Measurements from ENCODE around the gene CASQ2. TPM values are rescaled to one million over a fixed set of nuclear protein-coding genes. Genes with fewer than 3 reads are reported as not detected.
A peak's percentile ranks its signal among the peaks of the same experiment; 100 is the strongest.
"Not testable (repeated sequence)": the region's sequence is repeated elsewhere in the genome, so short reads cannot be mapped to it uniquely, and the experiment has no call there.

CASQ2 gene
- polyA plus RNA-seq, 2 of the 4 experiments (the other 2 are of a cell fraction), result not detected

- TF ChIP-seq NPAS2 (CRISPR knock-in tag; IDR thresholded peaks at IDR 0.05; ENCODE audit: borderline replicate concordance), result no peak
- no peak for TF ChIP-seq CHD4 (IDR thresholded peaks at IDR 0.05; ENCODE audit: borderline replicate concordance)
- TF ChIP-seq EP300 (IDR thresholded peaks at IDR 0.05), result no peak
These were observed 12.8 kb upstream of the CASQ2 start (continued) for GRCh38 chr1:115781343-115781742.

GRCh38 chr1:115780655-115781054, 12.1 kb upstream of the CASQ2 start:
- H3K4me1 ChIP-seq, result peaks cover 17% of the 10 kb centered on the region; the same call in 2 of the 3 replicates
- ATAC-seq; POLR2A ChIA-PET; H3K4me3 ChIP-seq; FAIRE-seq; DNase-seq (ENCODE audit: low read depth in 1 of 2, low spot score in 1 of 2); H3K4me2 ChIP-seq; H3K27ac ChIP-seq; H3K9me3 ChIP-seq: not testable (repeated sequence)
- CTCF ChIA-PET, result interaction anchor here (2.7 kb wide), 1 partner anchor 9 kb away, joined by 11 read pairs; no protein-coding TSS in a partner anchor
- WGBS (ENCODE audit: missing lambda C conversion rate), result 30% methylated on average over 2 of the region's 2 CpGs

- CTCF ChIA-PET; H3K4me3 ChIP-seq; FAIRE-seq; H3K4me2 ChIP-seq; ATAC-seq; POLR2A ChIA-PET; DNase-seq (ENCODE audit: low read depth in 1 of 2, low spot score in 1 of 2); H3K27ac ChIP-seq; H3K9me3 ChIP-seq: not testable (repeated sequence)
- H3K4me1 ChIP-seq, result peaks cover 17% of the 10 kb centered on the region; the same call in 2 of the 3 replicates
- WGBS (ENCODE audit: missing lambda C conversion rate), result 42% methylated on average over 1 of the region's 1 CpG
These were observed 10.6 kb upstream of the CASQ2 start for GRCh38 chr1:115779075-115779474.

DNA sequence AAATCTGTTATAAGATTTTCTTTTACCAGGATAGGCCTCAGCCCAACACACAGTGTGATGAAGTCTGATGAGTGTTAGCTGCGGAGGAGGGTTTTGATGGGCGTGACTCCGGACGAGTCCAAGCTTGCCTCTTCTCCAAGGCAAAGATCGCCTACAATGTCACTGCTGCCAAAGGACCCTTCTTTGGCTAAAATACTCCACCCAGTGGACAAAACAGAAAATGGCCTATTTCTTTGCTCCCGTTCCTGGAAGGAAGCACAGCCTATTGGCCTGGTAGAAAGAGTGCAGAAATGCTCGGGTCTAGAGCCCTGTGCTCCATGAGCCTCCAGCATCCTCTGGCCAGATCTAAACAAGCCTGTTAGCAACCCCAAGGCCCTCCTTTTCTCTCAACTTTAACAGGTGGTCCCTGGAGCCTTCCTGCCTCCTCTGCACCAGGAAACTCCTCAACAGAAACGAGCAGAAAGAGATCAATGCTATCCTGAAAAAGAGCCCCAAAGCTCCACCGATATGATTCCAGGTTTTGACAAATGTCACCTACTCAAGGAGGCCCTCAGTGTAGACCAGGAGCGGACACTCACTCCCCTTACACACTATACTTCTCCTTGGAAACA, 3.4 kb upstream of the CASQ2 start:
- WGBS (ENCODE audit: missing lambda C conversion rate), result 39% methylated on average over 5 of the region's 10 CpGs
- peak; percentile 63 for FAIRE-seq
- ChIA-PET CTCF (interaction anchor here (0.7 to 2.7 kb wide), 27 partner anchors 10 to 792 kb away, joined by 3 to 34 read pairs (median 4); no protein-coding TSS in a partner anchor), POLR2A (interaction anchor here (0.6 kb wide), 1 partner anchor 67 kb away, joined by 3 read pairs; no protein-coding TSS in a partner anchor)
- peak overlapping the region; percentile 59 to 79; a peak in 5 of 6 replicates for H3K27ac ChIP-seq
- peak; percentile 99 for ATAC-seq
- peak; percentile 38 to 75 for DNase-seq (ENCODE audit: low read depth in 1 of 2, low spot score in 1 of 2)
- 0 out of 3 replicates have a peak overlapping the region, but pooled peaks have one; percentile 27 for H3K4me3 ChIP-seq
- H3K4me2 ChIP-seq, result peak overlapping the region; percentile 80
- peaks cover 4% of the 10 kb centered on the region; the same call in 1 of the 3 replicates for H3K4me1 ChIP-seq
- H3K9me3 ChIP-seq, result no peaks in the 10 kb centered on the region
- TF ChIP-seq RAD21 (conservative IDR thresholded peaks at IDR 0.05 in 1 of 2, IDR thresholded peaks at IDR 0.05 in 1 of 2) (peak; percentile 75 to 79), HOXB5 (CRISPR knock-in tag; IDR thresholded peaks at IDR 0.05) (no peak), SMC3 (IDR thresholded peaks at IDR 0.05) (peak; percentile 73), MAFK (IDR thresholded peaks at IDR 0.05; ENCODE audit: partially characterized antibody) (no peak), JUNB (IDR thresholded peaks at IDR 0.05) (no peak), POLR2AphosphoS2 (conservative IDR thresholded peaks at IDR 0.05; ENCODE audit: low read length) (no peak)
- TF ChIP-seq, protein P1, sequence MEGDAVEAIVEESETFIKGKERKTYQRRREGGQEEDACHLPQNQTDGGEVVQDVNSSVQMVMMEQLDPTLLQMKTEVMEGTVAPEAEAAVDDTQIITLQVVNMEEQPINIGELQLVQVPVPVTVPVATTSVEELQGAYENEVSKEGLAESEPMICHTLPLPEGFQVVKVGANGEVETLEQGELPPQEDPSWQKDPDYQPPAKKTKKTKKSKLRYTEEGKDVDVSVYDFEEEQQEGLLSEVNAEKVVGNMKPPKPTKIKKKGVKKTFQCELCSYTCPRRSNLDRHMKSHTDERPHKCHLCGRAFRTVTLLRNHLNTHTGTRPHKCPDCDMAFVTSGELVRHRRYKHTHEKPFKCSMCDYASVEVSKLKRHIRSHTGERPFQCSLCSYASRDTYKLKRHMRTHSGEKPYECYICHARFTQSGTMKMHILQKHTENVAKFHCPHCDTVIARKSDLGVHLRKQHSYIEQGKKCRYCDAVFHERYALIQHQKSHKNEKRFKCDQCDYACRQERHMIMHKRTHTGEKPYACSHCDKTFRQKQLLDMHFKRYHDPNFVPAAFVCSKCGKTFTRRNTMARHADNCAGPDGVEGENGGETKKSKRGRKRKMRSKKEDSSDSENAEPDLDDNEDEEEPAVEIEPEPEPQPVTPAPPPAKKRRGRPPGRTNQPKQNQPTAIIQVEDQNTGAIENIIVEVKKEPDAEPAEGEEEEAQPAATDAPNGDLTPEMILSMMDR (IDR thresholded peaks at IDR 0.05), result peak; percentile 59

DNA sequence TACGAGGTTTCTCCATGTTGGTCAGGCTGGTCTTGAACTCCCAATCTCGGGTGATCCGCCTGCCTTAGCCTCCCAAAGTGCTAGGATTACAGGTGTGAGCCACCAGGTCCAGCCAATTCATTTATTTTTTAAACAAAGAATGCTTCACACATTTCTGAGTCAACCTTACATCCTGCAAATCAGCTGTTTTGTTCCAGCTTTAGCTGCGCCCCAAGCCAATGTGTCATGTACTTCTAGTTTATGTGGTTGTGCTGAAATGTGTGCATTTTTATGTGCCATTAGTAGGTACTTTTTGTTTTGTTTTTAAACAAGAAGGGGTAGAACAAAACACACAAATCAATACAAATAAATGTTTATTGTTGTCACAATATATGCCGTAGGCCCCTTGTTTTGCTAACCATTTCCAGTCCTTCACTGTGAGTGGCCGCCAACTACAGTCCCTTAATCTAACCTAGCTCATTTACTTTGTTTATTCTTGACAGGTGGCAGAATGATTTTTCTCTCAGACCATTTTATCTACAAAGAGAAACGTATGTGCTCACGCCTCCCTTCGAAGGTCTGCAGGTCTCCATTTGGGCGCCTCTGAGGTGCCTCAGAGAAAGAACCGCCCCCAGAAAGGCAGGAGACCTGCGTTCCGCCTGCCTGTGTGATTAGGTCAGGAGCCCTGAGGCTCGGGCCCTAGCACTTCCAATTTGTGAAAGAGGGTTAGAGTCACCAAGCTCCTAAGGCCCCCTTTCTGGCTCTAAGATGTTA, 2.8 kb upstream of the CASQ2 start:
- Histone ChIP-seq H3K4me2 (peak overlapping the region; percentile 80), H3K4me3 (0 out of 3 replicates have a peak overlapping the region, but pooled peaks have one; percentile 27), H3K9me3 (no peaks in the 10 kb centered on the region), H3K27ac (peak overlapping the region; percentile 59 to 79; a peak in 5 of 6 replicates), H3K4me1 (peaks cover 4% of the 10 kb centered on the region; the same call in 1 of the 3 replicates)
- 70% methylated on average over 11 of the region's 14 CpGs for WGBS (ENCODE audit: missing lambda C conversion rate)
- FAIRE-seq, result no peak
- ChIA-PET POLR2A (interaction anchor here (0.6 kb wide), 1 partner anchor 66 kb away, joined by 3 read pairs; no protein-coding TSS in a partner anchor), CTCF (interaction anchor here (0.7 to 2.7 kb wide), 26 partner anchors 9 to 791 kb away, joined by 3 to 34 read pairs (median 4); no protein-coding TSS in a partner anchor)
- DNase-seq (ENCODE audit: low read depth in 1 of 2, low spot score in 1 of 2), result no peak
- ATAC-seq, result peak in 1 of 2 experiments; percentile 70; a peak in 3 of 6 replicates
- TF ChIP-seq RCOR1 (IDR thresholded peaks at IDR 0.05; ENCODE audit: low read depth, low read length), result no peak
- no peak for TF ChIP-seq ELK1 (IDR thresholded peaks at IDR 0.05; ENCODE audit: low read depth, low read length)
- TF ChIP-seq ZC3H11A (IDR thresholded peaks at IDR 0.05), result no peak
- no peak for TF ChIP-seq RARB (CRISPR knock-in tag; IDR thresholded peaks at IDR 0.05)
- no peak for TF ChIP-seq EHMT2 (IDR thresholded peaks at IDR 0.05; ENCODE audit: low read depth)
- no peak for TF ChIP-seq E2F6 (IDR thresholded peaks at IDR 0.05; ENCODE audit: borderline replicate concordance, low read depth)
- no peak for TF ChIP-seq RFX5 (IDR thresholded peaks at IDR 0.05)
- no peak for TF ChIP-seq FOXS1 (CRISPR knock-in tag; IDR thresholded peaks at IDR 0.05)
- no peak for TF ChIP-seq JUN (IDR thresholded peaks at IDR 0.05)
- TF ChIP-seq POLR2AphosphoS2 (conservative IDR thresholded peaks at IDR 0.05; ENCODE audit: low read length), result no peak
- no peak for TF ChIP-seq TFCP2L1 (CRISPR knock-in tag; IDR thresholded peaks at IDR 0.05)
- TF ChIP-seq PHF8 (IDR thresholded peaks at IDR 0.05; ENCODE audit: borderline replicate concordance, low read depth), result no peak
- TF ChIP-seq MYC (IDR thresholded peaks at IDR 0.05; ENCODE audit: borderline replicate concordance, low read length), result no peak
- TF ChIP-seq GATA3 (IDR thresholded peaks at IDR 0.05; ENCODE audit: borderline replicate concordance), result no peak

Data from A549 (cell line).